Lung (tissue), 16 donors: Measurements from ENCODE around the gene MAST2. TPM values are rescaled to one million over a fixed set of nuclear protein-coding genes. Genes with fewer than 3 reads are reported as not detected.

ENCODE experiments used
- ATAC-seq: fragments of 200-7000 bp; cut with Tn5 transposase; one replicate; pipeline ENCODE4 v1.9.1; 2020; ENCODE audit warnings: moderate number of reproducible peaks; ENCODE audit not compliant: insufficient read depth, low FRiP score
- DNase-seq, 3 donors: peaks; one replicate each; pipeline ENCODE4 v3.0.0-alpha.2; 2013 to 2017
- H3K27ac ChIP-seq, 2 donors: one replicate each; pipeline ENCODE4 v1.5.1; 2013; ENCODE audit warnings: mild to moderate bottlenecking in 2 of 2, moderate library complexity in 2 of 2, control low read depth in 1 of 2, inconsistent platforms in 1 of 2, low read depth in 1 of 2, low read length in 1 of 2
- H3K27me3 ChIP-seq, 3 donors: one replicate each; pipeline ENCODE4 v1.5.1; 2013; ENCODE audit warnings: low read length in 2 of 3; ENCODE audit not compliant: control insufficient read depth in 3 of 3, insufficient read depth in 3 of 3
- H3K36me3 ChIP-seq, 4 donors: one replicate each; pipeline ENCODE4 v1.5.1; 2013; ENCODE audit warnings: low read length in 4 of 4, mild to moderate bottlenecking in 1 of 4, moderate library complexity in 1 of 4; ENCODE audit not compliant: control insufficient read depth in 4 of 4, insufficient read depth in 4 of 4
- H3K4me1 ChIP-seq, 5 donors: one replicate each; pipeline ENCODE4 v1.5.1; 2013; ENCODE audit warnings: low read length in 5 of 5, mild to moderate bottlenecking in 2 of 5, moderate library complexity in 1 of 5; ENCODE audit not compliant: control insufficient read depth in 5 of 5, insufficient read depth in 5 of 5
- H3K4me3 ChIP-seq: one replicate; pipeline ENCODE4 v1.5.1; 2013; ENCODE audit warnings: mild to moderate bottlenecking, control low read depth, moderate library complexity
- H3K9ac ChIP-seq, 2 donors: one replicate each; pipeline ENCODE4 v1.5.1; 2013; ENCODE audit warnings: low read length in 2 of 2, control low read depth in 1 of 2; ENCODE audit not compliant: insufficient read depth in 1 of 2
- H3K9me3 ChIP-seq, 4 donors: one replicate each; pipeline ENCODE4 v1.5.1; 2013; ENCODE audit warnings: low read length in 3 of 4, mild to moderate bottlenecking in 1 of 4, moderate library complexity in 1 of 4; ENCODE audit not compliant: control insufficient read depth in 4 of 4, insufficient read depth in 3 of 4
- WGBS, 2 donors: extraction: QIAGEN DNeasy Blood & Tissue Kit; methylation state at CpG; one replicate each; pipeline ENCODE4 v1.1.7; 2013; 5-methylcytosine and 5-hydroxymethylcytosine counted together
- long read RNA-seq, 5 donors: transcript quantifications; one replicate each; lab custom pipeline, GENCODE V29; 2026
- polyA plus RNA-seq, 2 donors: library from polyadenylated mRNA; stranded (reverse); fragments of 200-250 nt; gene quantifications; one replicate each; pipeline ENCODE4 v1.2.1, GENCODE V29; 2013
- total RNA-seq, 2 donors: library from RNA; depleted of rRNA in 1 of 2; stranded (reverse); fragments of >200 nt in 1 of 2; gene quantifications; one replicate each; pipeline ENCODE4 v1.2.1, GENCODE V29; 2014 to 2021
- TF ChIP-seq, protein P1 (sequence below): IDR thresholded peaks from 2 replicates; pipeline ENCODE4 v1.5.1; 2012; ENCODE audit warnings: mild to moderate bottlenecking; ENCODE audit errors: control extremely low read depth, extremely low read depth
- donor health status: control.
- donor health status: control.
- donor health status: Bipolar disorder and iron deficiency.
- donor health status: healthy.
- donor health status: DM: yes; HTN: yes; CAD: no.

Gene MAST2
- total RNA-seq: 10 to 100 TPM; 25.7 to 28.6 TPM
- polyA plus RNA-seq: 10 to 100 TPM; 10.5 to 12.6 TPM
- long read RNA-seq, donor 1, transcript MAST2-208 (2 exons, 428 nt): major isoform, 6 of 61 reads
- long read RNA-seq, donor 1, partial matches to known transcripts: 46 of 61 reads
- long read RNA-seq, donor 1, other reads (novel, unspliced or antisense): 9 of 61 reads
- long read RNA-seq, donor 2, partial matches to known transcripts: 29 of 31 reads
- long read RNA-seq, donor 2, other reads (novel, unspliced or antisense): 0 of 31 reads
- long read RNA-seq, donor 3, partial matches to known transcripts: 6 of 16 reads
- long read RNA-seq, donor 3, other reads (novel, unspliced or antisense): 7 of 16 reads
- long read RNA-seq, donor 4, partial matches to known transcripts: 42 of 47 reads
- long read RNA-seq, donor 4, other reads (novel, unspliced or antisense): 0 of 47 reads
- long read RNA-seq, donor 5, full-length matches to known transcripts: 8 of 37 reads
- long read RNA-seq, donor 5, partial matches to known transcripts: 29 of 37 reads
- long read RNA-seq, donor 5, other reads (novel, unspliced or antisense): 0 of 37 reads

DNA sequence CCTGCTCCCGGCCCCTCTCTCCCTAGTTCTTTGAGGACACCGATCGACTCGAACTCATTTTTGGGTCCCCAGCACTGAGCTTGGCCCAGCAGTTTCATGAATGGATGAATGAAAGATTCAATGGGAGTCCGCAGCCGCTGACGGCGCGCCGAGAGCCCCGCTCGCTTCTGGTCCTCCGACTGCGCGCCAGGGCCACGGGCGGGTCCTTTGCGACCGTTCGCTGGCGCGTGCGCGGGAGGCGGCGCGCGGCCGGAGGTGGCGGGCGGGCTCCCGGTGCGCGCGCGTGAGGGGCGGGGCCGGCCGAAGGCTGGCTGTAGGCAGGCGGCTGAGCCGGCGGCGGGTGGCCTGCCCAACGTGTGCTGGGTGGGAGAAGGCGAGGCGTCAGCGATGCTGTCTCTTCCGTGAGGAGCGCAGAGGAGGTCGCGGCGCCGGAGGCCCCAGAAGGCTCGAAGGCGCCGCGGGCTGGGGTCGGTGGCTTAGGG lies at the start of gene MAST2:
Gene MAST2, plus strand, starts transcription at position 314 of the 482 bp plus-strand sequence. CDS start 284 bp downstream, outside the sequence.
- TF ChIP-seq, protein P1, sequence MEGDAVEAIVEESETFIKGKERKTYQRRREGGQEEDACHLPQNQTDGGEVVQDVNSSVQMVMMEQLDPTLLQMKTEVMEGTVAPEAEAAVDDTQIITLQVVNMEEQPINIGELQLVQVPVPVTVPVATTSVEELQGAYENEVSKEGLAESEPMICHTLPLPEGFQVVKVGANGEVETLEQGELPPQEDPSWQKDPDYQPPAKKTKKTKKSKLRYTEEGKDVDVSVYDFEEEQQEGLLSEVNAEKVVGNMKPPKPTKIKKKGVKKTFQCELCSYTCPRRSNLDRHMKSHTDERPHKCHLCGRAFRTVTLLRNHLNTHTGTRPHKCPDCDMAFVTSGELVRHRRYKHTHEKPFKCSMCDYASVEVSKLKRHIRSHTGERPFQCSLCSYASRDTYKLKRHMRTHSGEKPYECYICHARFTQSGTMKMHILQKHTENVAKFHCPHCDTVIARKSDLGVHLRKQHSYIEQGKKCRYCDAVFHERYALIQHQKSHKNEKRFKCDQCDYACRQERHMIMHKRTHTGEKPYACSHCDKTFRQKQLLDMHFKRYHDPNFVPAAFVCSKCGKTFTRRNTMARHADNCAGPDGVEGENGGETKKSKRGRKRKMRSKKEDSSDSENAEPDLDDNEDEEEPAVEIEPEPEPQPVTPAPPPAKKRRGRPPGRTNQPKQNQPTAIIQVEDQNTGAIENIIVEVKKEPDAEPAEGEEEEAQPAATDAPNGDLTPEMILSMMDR: no peak
- Histone ChIP-seq H3K9ac (peak within 1 kb of the TSS in 1 of 2 donors; percentile 24), H3K27me3 (no peaks in the 10 kb centered on the region), H3K9me3 (no peaks in the 10 kb centered on the region), H3K4me3 (peak within 1 kb of the TSS; percentile 73), H3K36me3 (no peaks in the 10 kb centered on the region), H3K4me1 (peaks cover 4 to 16% (median 10%) of the 10 kb centered on the region in 5 donors), H3K27ac (peak within 1 kb of the TSS; percentile 90 to 95)
- ATAC-seq (peak; percentile 98), DNase-seq (peak; percentile 90 to 95 (median 91))
- 0% methylated on average over 48 to 58 of the region's 58 CpGs for WGBS, 2 donors

DNA sequence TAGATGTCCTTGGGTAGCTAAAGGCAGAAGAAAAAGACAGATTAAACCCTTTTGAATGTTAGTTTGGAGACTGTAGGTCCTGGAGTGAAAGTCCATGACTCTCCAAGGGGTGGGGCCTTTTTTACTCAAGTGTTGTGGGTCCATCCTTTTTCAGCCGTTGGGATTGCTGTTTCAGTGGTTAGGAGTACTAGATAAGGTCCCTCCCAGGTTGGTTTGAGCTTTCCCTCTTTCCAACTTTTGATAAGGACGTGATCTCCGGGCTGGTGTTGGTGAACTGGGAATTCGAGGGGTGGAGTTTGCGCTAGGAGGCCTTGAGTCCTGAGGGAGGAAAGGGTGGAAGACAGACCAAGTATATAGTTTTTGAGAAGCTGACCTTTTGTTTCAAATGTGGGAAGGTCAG lies 47.7 kb upstream of the MAST2 start:
- WGBS, 2 donors: 79 to 93% methylated on average over 5 of the region's 5 CpGs
- TF ChIP-seq, protein P1: no peak
- no peak for DNase-seq
- Histone ChIP-seq H3K27ac (no peak overlapping the region), H3K36me3 (no peaks in the 10 kb centered on the region), H3K9me3 (peaks cover 0 to 12% (median 0%) of the 10 kb centered on the region in 4 donors), H3K9ac (no peak overlapping the region), H3K4me3 (no peak overlapping the region), H3K4me1 (peaks cover 0 to 4% (median 0%) of the 10 kb centered on the region in 5 donors), H3K27me3 (no peaks in the 10 kb centered on the region)
- ATAC-seq: no peak

DNA sequence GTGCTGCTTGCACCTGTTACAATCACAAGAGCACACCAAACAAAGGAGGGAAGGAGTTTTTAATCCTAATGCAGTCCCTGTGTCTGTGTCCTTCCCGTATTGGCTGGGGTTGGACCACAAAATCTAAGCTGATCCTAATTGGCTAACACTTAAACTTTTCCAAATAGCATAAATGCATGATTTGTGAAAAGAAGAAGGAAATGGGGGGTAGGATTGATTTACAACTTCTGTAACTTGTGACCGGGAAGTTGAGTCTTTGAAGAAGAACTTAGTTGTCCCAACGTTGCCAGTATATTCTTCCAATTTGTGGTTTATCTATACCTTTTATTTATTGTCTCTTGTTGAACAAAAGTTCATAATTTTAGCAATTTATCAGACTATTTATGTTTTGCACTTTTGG lies 41.1 kb upstream of the MAST2 start:
- no peak for ATAC-seq
- no peak for DNase-seq
- Histone ChIP-seq H3K27me3 (no peaks in the 10 kb centered on the region), H3K36me3 (no peaks in the 10 kb centered on the region), H3K9me3 (peaks cover 0 to 3% (median 0%) of the 10 kb centered on the region in 4 donors), H3K4me1 (peaks cover 0 to 3% (median 0%) of the 10 kb centered on the region in 5 donors), H3K4me3 (no peak overlapping the region), H3K27ac (no peak overlapping the region), H3K9ac (no peak overlapping the region)
- whole genome bisulfite sequencing, 2 donors: 24 to 47% methylated on average over 3 of the region's 3 CpGs
- TF ChIP-seq, protein P1: no peak
